Sciatic nerve (tissue), 1 donor: ENCODE measurements around the gene TXLNG. TPM values are rescaled to one million over a fixed set of nuclear protein-coding genes. Genes with fewer than 3 reads are reported as not detected.

Source experiments
- total RNA-seq: library from RNA; stranded (reverse); fragmentation: NEBNext Ultra II Directional; extraction: Animal tissue kit (Norgen Biotek cat#: 25700); gene quantifications from one replicate; pipeline ENCODE4 v1.2.1, GENCODE V29; 2021
- donor health status: DM: no; HTN: no; CAD: no.

The TXLNG gene
- total RNA-seq, 1 donor from 2014 or later: 17.3 TPM

Other genes starting within 250 kb of the TXLNG start
- not detected for gene S100G, start 136.3 kb upstream of the TXLNG start, total RNA-seq
- 17.0 TPM for gene CTPS2, start 73.8 kb upstream of the TXLNG start, total RNA-seq
- 23.4 TPM for gene SYAP1, start 66.9 kb upstream of the TXLNG start, total RNA-seq
- gene RBBP7, start 83.9 kb downstream of the TXLNG start, total RNA-seq: 93.8 TPM
- 5.9 TPM for gene REPS2, start 160.2 kb downstream of the TXLNG start, total RNA-seq